IPS DF 6.9 (cell line): ENCODE measurements around the gene CTTNBP2NL.
A peak's percentile ranks its signal among the peaks of the same experiment; 100 is the strongest.
"Not testable (repeated sequence)": the region's sequence is repeated elsewhere in the genome, so short reads cannot be mapped to it uniquely, and the experiment has no call there.

ENCODE experiments used
- DNase-seq: peaks from one replicate; pipeline ENCODE4 v3.0.0-alpha.2; 2013; ENCODE audit warnings: low read depth, low spot score
- H3K27ac ChIP-seq: one replicate; pipeline ENCODE4 v1.5.1; 2013; ENCODE audit warnings: low read length, control low read depth
- H3K27me3 ChIP-seq: 2 replicates; pipeline ENCODE4 v1.6.1; 2013; ENCODE audit warnings: mild to moderate bottlenecking, low read length; ENCODE audit not compliant: control insufficient read depth, insufficient read depth
- H3K36me3 ChIP-seq: 2 replicates; pipeline ENCODE4 v1.6.1; 2013; ENCODE audit warnings: low read length; ENCODE audit not compliant: control insufficient read depth, insufficient read depth
- H3K4me1 ChIP-seq: 2 replicates; pipeline ENCODE4 v1.6.1; 2013; ENCODE audit warnings: low read length; ENCODE audit not compliant: control insufficient read depth, insufficient read depth
- H3K4me3 ChIP-seq: 2 replicates; pipeline ENCODE4 v1.5.1; 2013; ENCODE audit warnings: mild to moderate bottlenecking, low read length
- H3K9me3 ChIP-seq: 2 replicates; pipeline ENCODE4 v1.6.1; 2013; ENCODE audit warnings: low read length, inconsistent platforms; ENCODE audit not compliant: control insufficient read depth, insufficient read depth
- WGBS: extraction: QIAGEN DNeasy Blood & Tissue Kit; methylation state at CpG from one replicate; pipeline ENCODE4 v1.1.7; 2013; ENCODE audit warnings: mixed read lengths, missing lambda C conversion rate; ENCODE audit not compliant: insufficient read length, insufficient coverage; 5-methylcytosine and 5-hydroxymethylcytosine counted together

The CTTNBP2NL gene

DNA sequence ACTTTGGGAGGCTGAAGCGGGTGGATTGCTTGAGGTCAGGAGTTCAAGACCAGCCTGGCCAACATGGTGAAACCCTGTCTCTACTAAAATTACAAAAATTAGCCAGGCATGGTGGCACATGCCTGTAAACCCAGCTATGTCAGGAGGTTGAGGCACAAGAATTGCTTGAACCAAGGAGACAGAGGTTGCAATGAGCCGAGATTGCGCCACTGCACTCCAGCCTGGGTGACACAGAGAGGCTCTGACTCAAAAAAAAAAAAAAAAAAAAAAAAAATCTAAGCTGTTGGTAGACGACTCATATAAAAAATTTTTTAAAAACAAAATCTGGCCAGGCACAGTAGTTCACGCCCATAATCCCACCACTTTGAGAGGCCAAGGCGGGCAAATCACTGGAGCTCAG, 91.7 kb downstream of the CTTNBP2NL start:
- DNase-seq, H3K9me3 ChIP-seq, H3K4me1 ChIP-seq, H3K27ac ChIP-seq, H3K27me3 ChIP-seq, H3K36me3 ChIP-seq, H3K4me3 ChIP-seq: not testable (repeated sequence)
- WGBS = no CpG with 5 or more reads among the region's 6 CpGs

DNA sequence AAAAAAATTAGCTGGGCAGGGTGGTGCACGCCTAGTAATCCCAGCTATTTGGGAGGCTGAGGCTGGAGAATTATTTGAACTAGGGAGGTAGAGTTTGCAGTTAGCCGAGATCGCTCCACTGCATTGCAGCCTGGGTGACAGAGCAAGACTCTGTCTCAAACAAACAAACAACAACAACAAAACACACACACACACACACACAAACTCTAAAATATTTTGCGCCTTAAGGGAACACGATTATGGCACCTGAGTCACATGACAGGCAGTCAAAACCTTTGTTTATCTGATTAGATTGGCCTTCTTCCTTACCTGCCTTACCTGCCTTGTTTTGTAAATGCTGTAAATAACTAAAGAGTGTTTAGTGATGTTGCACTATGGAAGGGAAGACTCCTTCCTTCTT, 92.1 kb downstream of the CTTNBP2NL start:
- H3K9me3 ChIP-seq = no peaks in the 10 kb centered on the region
- no peaks in the 10 kb centered on the region for H3K27me3 ChIP-seq
- WGBS = no CpG with 5 or more reads among the region's 5 CpGs
- no peak overlapping the region for H3K4me3 ChIP-seq
- H3K36me3 ChIP-seq = no peaks in the 10 kb centered on the region
- no peak overlapping the region for H3K27ac ChIP-seq
- no peaks in the 10 kb centered on the region for H3K4me1 ChIP-seq
- DNase-seq = no peak

DNA sequence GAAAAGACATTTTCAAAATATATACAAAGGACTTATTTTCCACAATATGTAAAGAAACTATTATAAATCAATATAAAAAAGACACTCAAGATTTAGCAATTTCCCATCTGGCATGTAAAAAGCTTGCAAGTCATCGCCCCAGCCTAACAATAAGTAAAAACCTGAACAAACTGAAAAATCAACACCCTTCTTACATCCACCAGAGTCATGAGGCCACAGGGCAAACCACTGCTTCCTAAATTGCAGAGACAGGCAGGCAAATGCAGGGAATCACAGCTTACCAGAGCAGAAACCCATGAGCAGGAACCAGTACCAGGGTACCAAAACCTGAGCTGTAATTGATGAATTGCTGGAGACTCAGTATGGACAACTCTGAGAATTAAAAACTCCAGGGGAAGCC, 96.1 kb downstream of the CTTNBP2NL start:
- no peaks in the 10 kb centered on the region for H3K9me3 ChIP-seq
- DNase-seq = no peak
- no peak overlapping the region for H3K27ac ChIP-seq
- H3K27me3 ChIP-seq = no peaks in the 10 kb centered on the region
- no peak overlapping the region for H3K4me3 ChIP-seq
- WGBS = no CpG with 5 or more reads among the region's 1 CpG
- no peaks in the 10 kb centered on the region for H3K4me1 ChIP-seq
- no peaks in the 10 kb centered on the region for H3K36me3 ChIP-seq

DNA sequence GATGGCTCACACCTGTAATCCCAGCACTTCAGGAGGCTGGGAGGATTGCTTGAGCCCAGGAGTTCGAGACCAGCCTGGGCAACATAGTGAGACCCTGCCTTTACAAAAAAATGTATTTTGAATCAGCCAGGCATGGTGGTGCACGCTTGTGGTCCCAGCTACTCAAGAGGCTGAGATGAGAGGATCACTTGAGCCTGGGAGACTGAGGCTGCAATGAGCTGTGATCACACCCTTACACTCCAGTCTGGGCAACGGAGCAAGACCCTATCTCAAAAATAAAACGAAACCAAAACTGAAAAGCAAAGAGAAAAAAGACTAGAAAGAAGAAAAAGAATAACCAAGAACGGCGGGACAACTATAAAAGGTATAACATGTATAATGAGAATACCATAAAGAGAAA, 97.3 kb downstream of the CTTNBP2NL start:
- no peak for DNase-seq
- Histone ChIP-seq H3K4me1 (no peaks in the 10 kb centered on the region), H3K27ac (no peak overlapping the region), H3K9me3 (no peaks in the 10 kb centered on the region), H3K36me3 (no peaks in the 10 kb centered on the region), H3K27me3 (no peaks in the 10 kb centered on the region), H3K4me3 (no peak overlapping the region)
- no CpG with 5 or more reads among the region's 6 CpGs for WGBS

DNA sequence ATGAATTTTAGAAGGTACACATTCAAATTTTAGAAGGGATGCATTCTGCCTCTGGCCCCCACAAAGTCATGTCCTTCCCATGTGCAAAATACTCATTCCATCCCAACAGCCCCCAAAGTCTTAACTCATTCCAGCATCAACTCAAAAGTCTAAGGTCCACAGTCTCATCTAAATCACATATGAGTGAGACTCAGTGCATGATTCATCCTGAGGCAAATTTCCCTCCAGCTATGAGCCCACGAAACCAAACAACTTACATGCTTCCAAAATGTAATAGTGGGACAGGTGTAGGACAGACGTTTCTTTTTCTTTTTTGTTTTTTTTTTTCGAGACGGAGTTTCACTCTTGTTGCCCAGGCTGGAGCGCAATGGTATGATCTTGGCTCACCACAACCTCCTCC, 100.3 kb downstream of the CTTNBP2NL start:
- DNase-seq = no peak
- WGBS = no CpG with 5 or more reads among the region's 5 CpGs

DNA sequence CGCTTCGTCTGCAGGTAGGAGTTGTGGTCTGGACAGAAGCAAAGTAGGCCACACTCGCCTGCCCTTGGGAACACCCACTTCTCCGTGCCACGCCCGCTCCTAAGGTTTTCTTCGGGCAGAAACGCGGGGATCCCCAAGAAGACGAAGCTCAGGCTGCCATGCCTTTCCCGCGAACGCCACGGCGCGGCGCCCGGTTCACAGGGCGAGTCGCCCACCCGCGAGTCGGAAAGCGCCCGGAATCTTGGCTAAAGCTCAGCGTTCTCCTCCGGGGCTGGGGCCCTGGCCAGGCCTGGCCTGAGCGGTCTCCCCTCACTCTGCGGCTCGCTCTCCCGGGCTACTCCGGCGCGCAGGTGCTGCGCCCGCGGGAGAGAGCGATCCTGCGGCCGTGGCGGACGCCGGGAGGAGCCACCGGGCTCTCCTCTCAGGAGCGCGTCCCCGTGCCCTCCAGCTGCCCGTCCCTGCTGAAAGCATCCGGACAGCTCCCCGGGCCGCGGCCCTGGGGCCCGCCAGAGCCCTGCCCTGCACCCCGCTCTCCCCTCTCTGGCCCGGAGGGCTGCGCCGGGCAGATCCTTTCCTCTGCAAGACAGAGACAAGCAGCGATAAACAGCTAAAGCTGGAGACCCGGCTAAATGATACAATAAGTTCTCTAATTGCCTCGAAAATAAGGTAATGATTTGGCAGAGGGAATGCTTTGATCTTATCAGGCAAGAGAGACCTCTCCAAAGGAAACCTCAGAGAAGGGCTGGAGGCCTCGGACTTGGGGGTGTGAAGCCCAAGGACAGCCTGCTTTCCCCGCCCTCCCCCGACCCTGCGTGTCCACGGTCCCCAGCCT, 106.0 kb downstream of the CTTNBP2NL start:
- WGBS = no CpG with 5 or more reads among the region's 65 CpGs

More for the DNA sequence above, 100.3 kb downstream of the CTTNBP2NL start:
- H3K4me3 ChIP-seq = no peak overlapping the region
- H3K27ac ChIP-seq = no peak overlapping the region
- H3K4me1 ChIP-seq = no peaks in the 10 kb centered on the region
- H3K9me3 ChIP-seq = no peaks in the 10 kb centered on the region
- peaks cover 5% of the 10 kb centered on the region for H3K27me3 ChIP-seq
- H3K36me3 ChIP-seq = no peaks in the 10 kb centered on the region

DNA sequence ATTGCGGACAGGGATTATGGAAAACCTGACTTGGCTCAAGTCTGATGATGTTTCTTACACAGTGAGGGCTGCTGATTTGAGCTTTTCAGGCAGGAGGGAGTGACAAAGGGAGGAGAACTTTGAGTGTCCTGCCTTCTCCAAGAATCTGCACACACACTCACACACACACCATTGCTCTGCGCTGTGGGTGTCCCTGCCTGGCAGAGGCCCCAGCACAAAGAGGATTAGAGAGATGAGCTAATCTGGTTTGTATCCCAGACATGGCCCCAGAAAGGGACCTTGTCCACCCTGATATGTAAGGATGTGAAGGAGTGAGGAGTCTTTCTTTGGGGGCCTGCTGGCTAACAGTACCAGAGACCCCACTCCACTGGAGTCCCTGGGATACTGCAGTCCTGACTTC, 106.8 kb downstream of the CTTNBP2NL start:
- Histone ChIP-seq H3K27me3 (peaks cover 30% of the 10 kb centered on the region), H3K27ac (no peak overlapping the region), H3K9me3 (no peaks in the 10 kb centered on the region), H3K4me1 (no peaks in the 10 kb centered on the region), H3K36me3 (no peaks in the 10 kb centered on the region), H3K4me3 (no peak overlapping the region)
- no CpG with 5 or more reads among the region's 2 CpGs for WGBS
- no peak for DNase-seq

More for the DNA sequence above, 106.0 kb downstream of the CTTNBP2NL start:
- no peaks in the 10 kb centered on the region for H3K36me3 ChIP-seq
- H3K9me3 ChIP-seq = no peaks in the 10 kb centered on the region
- no peaks in the 10 kb centered on the region for H3K4me1 ChIP-seq
- H3K4me3 ChIP-seq = peak overlapping the region; percentile 41; the same call in 1 of the 2 replicates
- no peak for DNase-seq
- H3K27me3 ChIP-seq = peaks cover 27% of the 10 kb centered on the region
- no peak overlapping the region for H3K27ac ChIP-seq

DNA sequence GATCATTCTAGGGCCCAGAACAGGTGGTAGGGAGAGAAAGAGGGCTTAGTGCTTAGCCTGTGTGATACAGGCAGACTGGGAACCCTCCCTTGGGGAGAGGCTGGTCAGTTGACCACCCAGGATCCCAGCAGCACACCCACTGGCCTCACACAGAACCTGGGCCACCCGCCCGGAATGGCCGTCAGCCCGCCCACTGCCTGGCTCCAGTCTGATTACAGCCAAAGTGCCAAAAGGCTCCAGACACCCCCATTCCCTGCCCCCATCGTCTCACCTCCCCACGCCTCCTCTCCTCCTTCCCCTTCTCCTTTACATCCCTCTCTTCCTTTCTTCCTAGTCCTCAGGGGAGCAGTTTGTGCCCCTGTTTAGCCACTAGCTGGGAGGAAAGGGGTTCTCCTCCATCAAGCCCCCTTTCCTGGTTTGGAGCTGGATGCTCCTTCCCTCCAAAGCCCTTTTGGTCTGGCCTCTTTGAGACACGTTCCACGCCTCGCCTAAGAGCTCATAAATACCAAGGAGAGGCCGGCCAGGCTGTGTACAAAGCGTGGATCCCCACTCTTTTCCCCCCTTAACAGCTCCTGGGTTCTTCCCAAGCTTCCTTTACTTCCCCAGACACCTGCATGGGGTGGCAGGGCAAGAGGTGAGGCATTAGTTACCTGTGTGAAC, 108.1 kb downstream of the CTTNBP2NL start:
- peaks cover 30% of the 10 kb centered on the region for H3K27me3 ChIP-seq
- no peaks in the 10 kb centered on the region; the same call in 1 of the 2 replicates for H3K36me3 ChIP-seq
- H3K4me3 ChIP-seq = no peak overlapping the region
- 100% methylated on average over 2 of the region's 11 CpGs for whole genome bisulfite sequencing
- no peak for DNase-seq
- H3K4me1 ChIP-seq = no peaks in the 10 kb centered on the region
- H3K27ac ChIP-seq = no peak overlapping the region
- no peaks in the 10 kb centered on the region for H3K9me3 ChIP-seq

DNA sequence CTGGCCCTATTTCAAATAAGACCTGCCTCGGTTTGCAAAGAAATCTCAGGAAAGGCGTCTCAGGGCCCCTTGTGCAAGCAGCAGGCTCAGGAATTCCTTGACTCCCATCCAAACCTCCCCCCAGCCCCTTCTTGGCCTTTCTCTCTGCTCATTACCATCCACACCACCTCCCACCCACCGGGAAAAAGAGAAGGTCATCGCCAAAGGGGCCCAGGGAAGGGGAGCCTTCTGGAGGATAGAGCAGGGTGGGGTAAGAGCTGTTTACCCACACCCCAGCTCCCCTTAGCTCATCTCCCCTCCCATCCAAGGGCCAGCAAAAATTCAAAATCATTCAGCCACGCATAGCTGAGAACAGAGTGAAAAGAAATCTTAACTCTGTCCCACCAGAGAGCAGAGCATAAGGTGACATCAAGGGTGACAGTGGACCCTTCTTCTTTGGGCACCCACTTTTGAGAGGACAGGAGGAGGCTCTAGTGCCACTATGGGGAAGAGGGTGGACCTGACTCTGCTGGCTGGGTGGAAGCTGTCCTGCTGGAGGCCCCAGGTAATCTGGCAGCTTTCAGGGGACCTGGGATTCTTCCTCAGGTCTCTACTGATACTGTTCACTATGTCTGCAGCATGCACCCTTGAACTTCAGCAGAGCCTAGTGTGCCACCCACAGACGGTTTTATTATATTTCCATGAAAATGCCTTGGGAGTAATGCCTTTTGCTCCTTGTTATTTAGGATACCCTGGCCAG, 108.8 kb downstream of the CTTNBP2NL start:
- Histone ChIP-seq H3K4me1 (no peaks in the 10 kb centered on the region), H3K27ac (no peak overlapping the region), H3K9me3 (no peaks in the 10 kb centered on the region), H3K36me3 (no peaks in the 10 kb centered on the region; the same call in 1 of the 2 replicates), H3K4me3 (no peak overlapping the region), H3K27me3 (peaks cover 37% of the 10 kb centered on the region)
- no CpG with 5 or more reads among the region's 6 CpGs for WGBS
- no peak for DNase-seq

DNA sequence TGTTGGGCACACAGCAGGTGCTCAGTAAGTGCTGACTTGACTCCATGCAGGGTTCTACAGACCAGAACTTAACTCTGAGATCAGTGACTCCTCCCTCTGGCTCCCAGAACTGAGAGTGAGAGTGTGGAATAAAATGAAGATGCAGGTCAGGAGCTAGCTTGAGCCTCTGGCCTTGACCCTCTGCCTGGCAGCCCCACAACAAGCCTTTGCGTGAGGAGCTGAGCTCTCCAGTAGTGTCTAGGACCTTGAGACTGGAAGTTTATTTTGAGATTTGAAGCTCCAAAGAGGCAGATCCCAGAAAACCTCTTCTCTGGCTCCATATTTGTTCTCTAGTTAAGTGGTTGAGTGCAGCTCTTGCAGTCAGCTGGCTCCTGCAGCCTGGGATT, 109.4 kb downstream of the CTTNBP2NL start:
- no peaks in the 10 kb centered on the region for H3K9me3 ChIP-seq
- DNase-seq = no peak
- no peak overlapping the region for H3K4me3 ChIP-seq
- no CpG with 5 or more reads among the region's 1 CpG for WGBS
- H3K27me3 ChIP-seq = peaks cover 43% of the 10 kb centered on the region
- H3K36me3 ChIP-seq = no peaks in the 10 kb centered on the region; the same call in 1 of the 2 replicates
- no peaks in the 10 kb centered on the region for H3K4me1 ChIP-seq
- H3K27ac ChIP-seq = no peak overlapping the region
